Measurements from ENCODE around the gene CAPZA3.
"Not testable (repeated sequence)": the region's sequence is repeated elsewhere in the genome, so short reads cannot be mapped to it uniquely, and the experiment has no call there.

Gene CAPZA3, protein sequence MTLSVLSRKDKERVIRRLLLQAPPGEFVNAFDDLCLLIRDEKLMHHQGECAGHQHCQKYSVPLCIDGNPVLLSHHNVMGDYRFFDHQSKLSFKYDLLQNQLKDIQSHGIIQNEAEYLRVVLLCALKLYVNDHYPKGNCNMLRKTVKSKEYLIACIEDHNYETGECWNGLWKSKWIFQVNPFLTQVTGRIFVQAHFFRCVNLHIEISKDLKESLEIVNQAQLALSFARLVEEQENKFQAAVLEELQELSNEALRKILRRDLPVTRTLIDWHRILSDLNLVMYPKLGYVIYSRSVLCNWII

DNA sequence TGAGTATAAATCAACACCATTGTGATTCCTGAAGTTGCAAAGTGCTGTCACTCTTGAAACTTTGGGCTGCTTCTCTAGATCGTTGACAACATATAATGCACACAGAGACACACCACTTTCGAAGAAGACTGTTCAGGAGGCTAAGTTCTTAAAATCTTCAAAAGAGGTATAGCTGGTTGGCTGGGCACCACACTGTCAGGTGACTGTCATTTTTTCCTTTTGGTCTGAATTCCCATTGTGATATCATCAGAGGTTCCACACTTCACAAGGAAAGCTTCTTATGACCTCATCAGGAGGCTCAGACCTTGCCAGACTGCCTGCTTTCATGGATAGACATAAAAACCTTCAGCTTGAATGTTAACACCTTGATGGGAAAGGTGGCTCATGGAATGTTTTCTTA is at the start of gene CAPZA3, which contains the start of gene PLCZ1:
Gene CAPZA3 (plus strand): TSS at position 301 of the 400 bp plus-strand sequence. CDS start 150 bp downstream, outside the sequence.
Gene PLCZ1 (minus strand): TSS at position 194 of the 400 bp plus-strand sequence. CDS start 641 bp downstream, outside the sequence.
- Histone ChIP-seq H2AFZ (ENCODE audit: low read length) (no peak within 1 kb of the TSS), H3K79me2 (ENCODE audit: insufficient read depth, low read length) (no peaks in the 10 kb centered on the region), H3F3A (ENCODE audit: insufficient read depth, low read length) (no peaks in the 10 kb centered on the region), H4K20me1 (ENCODE audit: insufficient read depth, low read length) (no peaks in the 10 kb centered on the region), H3K9me2 (ENCODE audit: low read depth, low read length) (no peaks in the 10 kb centered on the region), H3K36me3 (ENCODE audit: insufficient read depth, low read length) (no peaks in the 10 kb centered on the region), H3K4me1 (ENCODE audit: insufficient read depth, low read length, severe bottlenecking) (no peaks in the 10 kb centered on the region), H3K4me2 (ENCODE audit: low read length) (no peak within 1 kb of the TSS), H3K4me3 (ENCODE audit: low read depth, low read length, poor library complexity, severe bottlenecking) (no peak within 1 kb of the TSS), H3K27ac (ENCODE audit: low read depth, low read length, poor library complexity, severe bottlenecking) (no peak within 1 kb of the TSS), H3K9me3 (ENCODE audit: low read length) (no peaks in the 10 kb centered on the region), H3K27me3 (ENCODE audit: insufficient read depth, low read length) (no peaks in the 10 kb centered on the region), H3K9ac (ENCODE audit: low read length) (no peak within 1 kb of the TSS)
- no peak for TF ChIP-seq EZH2 (IDR thresholded peaks at IDR 0.05; ENCODE audit: borderline replicate concordance, low read length)
- TF ChIP-seq, protein P1, sequence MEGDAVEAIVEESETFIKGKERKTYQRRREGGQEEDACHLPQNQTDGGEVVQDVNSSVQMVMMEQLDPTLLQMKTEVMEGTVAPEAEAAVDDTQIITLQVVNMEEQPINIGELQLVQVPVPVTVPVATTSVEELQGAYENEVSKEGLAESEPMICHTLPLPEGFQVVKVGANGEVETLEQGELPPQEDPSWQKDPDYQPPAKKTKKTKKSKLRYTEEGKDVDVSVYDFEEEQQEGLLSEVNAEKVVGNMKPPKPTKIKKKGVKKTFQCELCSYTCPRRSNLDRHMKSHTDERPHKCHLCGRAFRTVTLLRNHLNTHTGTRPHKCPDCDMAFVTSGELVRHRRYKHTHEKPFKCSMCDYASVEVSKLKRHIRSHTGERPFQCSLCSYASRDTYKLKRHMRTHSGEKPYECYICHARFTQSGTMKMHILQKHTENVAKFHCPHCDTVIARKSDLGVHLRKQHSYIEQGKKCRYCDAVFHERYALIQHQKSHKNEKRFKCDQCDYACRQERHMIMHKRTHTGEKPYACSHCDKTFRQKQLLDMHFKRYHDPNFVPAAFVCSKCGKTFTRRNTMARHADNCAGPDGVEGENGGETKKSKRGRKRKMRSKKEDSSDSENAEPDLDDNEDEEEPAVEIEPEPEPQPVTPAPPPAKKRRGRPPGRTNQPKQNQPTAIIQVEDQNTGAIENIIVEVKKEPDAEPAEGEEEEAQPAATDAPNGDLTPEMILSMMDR (IDR thresholded peaks at IDR 0.05; ENCODE audit: low read length) = no peak

DNA sequence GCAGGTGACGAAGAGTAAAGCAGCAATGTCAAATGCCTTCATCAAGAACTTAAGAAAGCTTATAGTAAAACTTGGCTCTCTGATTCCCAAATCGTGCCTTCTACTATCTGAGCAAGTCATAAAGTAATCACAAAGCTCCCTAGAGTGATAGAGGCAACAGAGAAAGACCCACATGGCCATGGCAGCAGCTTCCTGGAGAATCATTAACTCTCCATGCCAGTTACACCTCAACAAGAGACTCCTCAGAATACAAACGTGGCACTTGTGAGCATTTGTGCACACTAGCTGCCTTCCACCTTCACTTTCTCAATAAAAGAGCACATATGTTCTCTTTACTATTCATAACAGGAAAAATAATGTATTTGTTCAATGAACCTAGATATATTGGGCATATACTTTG is 48.1 kb upstream of the CAPZA3 start:
- Histone ChIP-seq H3K4me2 (ENCODE audit: low read length) (no peak overlapping the region), H3K4me1 (ENCODE audit: insufficient read depth, low read length, severe bottlenecking) (no peaks in the 10 kb centered on the region), H3K36me3 (ENCODE audit: insufficient read depth, low read length) (no peaks in the 10 kb centered on the region), H3K9me2 (ENCODE audit: low read depth, low read length) (no peaks in the 10 kb centered on the region), H3K27me3 (ENCODE audit: insufficient read depth, low read length) (no peaks in the 10 kb centered on the region), H3K79me2 (ENCODE audit: insufficient read depth, low read length) (no peaks in the 10 kb centered on the region), H3F3A (ENCODE audit: insufficient read depth, low read length) (no peaks in the 10 kb centered on the region), H3K9ac (ENCODE audit: low read length) (no peak overlapping the region), H3K9me3 (ENCODE audit: low read length) (no peaks in the 10 kb centered on the region), H2AFZ (ENCODE audit: low read length) (no peak overlapping the region), H3K4me3 (ENCODE audit: low read depth, low read length, poor library complexity, severe bottlenecking) (no peak overlapping the region), H3K27ac (ENCODE audit: low read depth, low read length, poor library complexity, severe bottlenecking) (no peak overlapping the region), H4K20me1 (ENCODE audit: insufficient read depth, low read length) (no peaks in the 10 kb centered on the region)
- no peak for TF ChIP-seq EZH2 (IDR thresholded peaks at IDR 0.05; ENCODE audit: borderline replicate concordance, low read length)
- TF ChIP-seq, protein P1 (IDR thresholded peaks at IDR 0.05; ENCODE audit: low read length) = no peak

DNA sequence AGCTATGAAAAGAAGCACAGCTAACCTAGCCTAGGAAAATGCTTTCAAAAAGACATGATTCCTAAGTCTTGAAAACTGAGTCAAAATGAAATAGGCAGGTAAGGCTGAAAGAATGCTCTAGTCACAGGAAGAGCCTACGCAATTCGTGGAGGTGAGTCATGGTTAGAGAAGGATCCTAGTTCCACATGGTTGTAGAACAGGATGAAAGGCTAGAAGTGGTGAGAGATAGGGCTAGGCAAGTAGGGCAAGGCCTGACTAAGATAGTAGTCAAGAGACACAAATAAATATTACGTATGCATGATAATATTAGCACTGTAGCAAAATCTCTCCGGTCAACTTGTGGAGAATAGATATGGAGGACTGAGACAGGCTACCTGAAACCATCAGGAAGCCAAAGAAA is 47.3 kb upstream of the CAPZA3 start:
- Histone ChIP-seq H3K4me2 (ENCODE audit: low read length) (no peak overlapping the region), H4K20me1 (ENCODE audit: insufficient read depth, low read length) (no peaks in the 10 kb centered on the region), H3K36me3 (ENCODE audit: insufficient read depth, low read length) (no peaks in the 10 kb centered on the region), H3K4me1 (ENCODE audit: insufficient read depth, low read length, severe bottlenecking) (no peaks in the 10 kb centered on the region), H3K27me3 (ENCODE audit: insufficient read depth, low read length) (no peaks in the 10 kb centered on the region), H3K9ac (ENCODE audit: low read length) (no peak overlapping the region), H3F3A (ENCODE audit: insufficient read depth, low read length) (no peaks in the 10 kb centered on the region), H3K79me2 (ENCODE audit: insufficient read depth, low read length) (no peaks in the 10 kb centered on the region), H2AFZ (ENCODE audit: low read length) (no peak overlapping the region), H3K4me3 (ENCODE audit: low read depth, low read length, poor library complexity, severe bottlenecking) (no peak overlapping the region), H3K9me3 (ENCODE audit: low read length) (no peaks in the 10 kb centered on the region), H3K27ac (ENCODE audit: low read depth, low read length, poor library complexity, severe bottlenecking) (no peak overlapping the region), H3K9me2 (ENCODE audit: low read depth, low read length) (no peaks in the 10 kb centered on the region)
- TF ChIP-seq, protein P1 (IDR thresholded peaks at IDR 0.05; ENCODE audit: low read length) = no peak
- TF ChIP-seq EZH2 (IDR thresholded peaks at IDR 0.05; ENCODE audit: borderline replicate concordance, low read length) = no peak

DNA sequence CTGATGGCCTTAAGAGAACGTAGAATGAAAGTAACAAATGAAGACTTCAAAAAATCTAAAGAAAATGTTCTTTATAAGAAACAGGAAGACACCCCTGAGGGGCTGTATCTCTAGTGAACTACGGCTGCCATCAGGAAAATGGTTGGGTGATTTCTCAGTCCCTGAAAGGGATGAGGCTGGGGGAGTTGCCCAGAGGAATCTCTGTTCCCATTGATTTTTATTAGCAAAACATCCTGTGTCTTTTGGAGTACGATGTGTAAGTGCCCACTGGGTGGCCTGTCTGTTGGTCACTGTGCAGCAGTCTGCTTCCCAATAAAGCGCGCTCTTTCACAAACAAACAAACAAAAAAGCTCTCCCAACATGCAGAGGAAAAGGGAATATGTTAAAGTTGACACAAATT is 43.9 kb upstream of the CAPZA3 start:
- H3K79me2 ChIP-seq (ENCODE audit: insufficient read depth, low read length); H2AFZ ChIP-seq (ENCODE audit: low read length); H3K4me1 ChIP-seq (ENCODE audit: insufficient read depth, low read length, severe bottlenecking); H3K9ac ChIP-seq (ENCODE audit: low read length); H4K20me1 ChIP-seq (ENCODE audit: insufficient read depth, low read length); H3K4me3 ChIP-seq (ENCODE audit: low read depth, low read length, poor library complexity, severe bottlenecking); H3K9me3 ChIP-seq (ENCODE audit: low read length); H3K27me3 ChIP-seq (ENCODE audit: insufficient read depth, low read length); H3K27ac ChIP-seq (ENCODE audit: low read depth, low read length, poor library complexity, severe bottlenecking); H3K4me2 ChIP-seq (ENCODE audit: low read length); H3K9me2 ChIP-seq (ENCODE audit: low read depth, low read length); H3F3A ChIP-seq (ENCODE audit: insufficient read depth, low read length); H3K36me3 ChIP-seq (ENCODE audit: insufficient read depth, low read length): not testable (repeated sequence)
